Lung (tissue), 12 donors: ENCODE results near the gene NEIL3. TPM values are rescaled to one million over a fixed set of nuclear protein-coding genes. Genes with fewer than 3 reads are reported as not detected.

ENCODE experiments used
- ATAC-seq: fragments of 200-7000 bp; cut with Tn5 transposase; one replicate; pipeline ENCODE4 v1.9.1; 2020; ENCODE audit warnings: moderate number of reproducible peaks; ENCODE audit not compliant: insufficient read depth, low FRiP score
- DNase-seq, 3 donors: peaks; one replicate each; pipeline ENCODE4 v3.0.0-alpha.2; 2013 to 2017
- H3K27ac ChIP-seq, 2 donors: one replicate each; pipeline ENCODE4 v1.5.1; 2013; ENCODE audit warnings: mild to moderate bottlenecking in 2 of 2, moderate library complexity in 2 of 2, control low read depth in 1 of 2, inconsistent platforms in 1 of 2, low read depth in 1 of 2, low read length in 1 of 2
- H3K27me3 ChIP-seq, 3 donors: one replicate each; pipeline ENCODE4 v1.5.1; 2013; ENCODE audit warnings: low read length in 2 of 3; ENCODE audit not compliant: control insufficient read depth in 3 of 3, insufficient read depth in 3 of 3
- H3K36me3 ChIP-seq, 4 donors: one replicate each; pipeline ENCODE4 v1.5.1; 2013; ENCODE audit warnings: low read length in 4 of 4, mild to moderate bottlenecking in 1 of 4, moderate library complexity in 1 of 4; ENCODE audit not compliant: control insufficient read depth in 4 of 4, insufficient read depth in 4 of 4
- H3K4me1 ChIP-seq, 5 donors: one replicate each; pipeline ENCODE4 v1.5.1; 2013; ENCODE audit warnings: low read length in 5 of 5, mild to moderate bottlenecking in 2 of 5, moderate library complexity in 1 of 5; ENCODE audit not compliant: control insufficient read depth in 5 of 5, insufficient read depth in 5 of 5
- H3K4me3 ChIP-seq: one replicate; pipeline ENCODE4 v1.5.1; 2013; ENCODE audit warnings: mild to moderate bottlenecking, control low read depth, moderate library complexity
- H3K9ac ChIP-seq, 2 donors: one replicate each; pipeline ENCODE4 v1.5.1; 2013; ENCODE audit warnings: low read length in 2 of 2, control low read depth in 1 of 2; ENCODE audit not compliant: insufficient read depth in 1 of 2
- H3K9me3 ChIP-seq, 4 donors: one replicate each; pipeline ENCODE4 v1.5.1; 2013; ENCODE audit warnings: low read length in 3 of 4, mild to moderate bottlenecking in 1 of 4, moderate library complexity in 1 of 4; ENCODE audit not compliant: control insufficient read depth in 4 of 4, insufficient read depth in 3 of 4
- WGBS, 2 donors: extraction: QIAGEN DNeasy Blood & Tissue Kit; methylation state at CpG; one replicate each; pipeline ENCODE4 v1.1.7; 2013; 5-methylcytosine and 5-hydroxymethylcytosine counted together
- polyA plus RNA-seq, 2 donors: library from polyadenylated mRNA; stranded (reverse); fragments of 200-250 nt; gene quantifications; one replicate each; pipeline ENCODE4 v1.2.1, GENCODE V29; 2013
- total RNA-seq, 2 donors: library from RNA; depleted of rRNA in 1 of 2; stranded (reverse); fragments of >200 nt in 1 of 2; gene quantifications; one replicate each; pipeline ENCODE4 v1.2.1, GENCODE V29; 2014 to 2021
- TF ChIP-seq, protein P1 (sequence below): IDR thresholded peaks from 2 replicates; pipeline ENCODE4 v1.5.1; 2012; ENCODE audit warnings: mild to moderate bottlenecking; ENCODE audit errors: control extremely low read depth, extremely low read depth
- donor health status: control.
- donor health status: control.
- donor health status: Bipolar disorder and iron deficiency.
- donor health status: healthy.
- donor health status: DM: yes; HTN: yes; CAD: no.

The NEIL3 gene
- total and polyA plus RNA-seq, 4 donors, result 0.22 to 2.0 (median 0.32) TPM

DNA sequence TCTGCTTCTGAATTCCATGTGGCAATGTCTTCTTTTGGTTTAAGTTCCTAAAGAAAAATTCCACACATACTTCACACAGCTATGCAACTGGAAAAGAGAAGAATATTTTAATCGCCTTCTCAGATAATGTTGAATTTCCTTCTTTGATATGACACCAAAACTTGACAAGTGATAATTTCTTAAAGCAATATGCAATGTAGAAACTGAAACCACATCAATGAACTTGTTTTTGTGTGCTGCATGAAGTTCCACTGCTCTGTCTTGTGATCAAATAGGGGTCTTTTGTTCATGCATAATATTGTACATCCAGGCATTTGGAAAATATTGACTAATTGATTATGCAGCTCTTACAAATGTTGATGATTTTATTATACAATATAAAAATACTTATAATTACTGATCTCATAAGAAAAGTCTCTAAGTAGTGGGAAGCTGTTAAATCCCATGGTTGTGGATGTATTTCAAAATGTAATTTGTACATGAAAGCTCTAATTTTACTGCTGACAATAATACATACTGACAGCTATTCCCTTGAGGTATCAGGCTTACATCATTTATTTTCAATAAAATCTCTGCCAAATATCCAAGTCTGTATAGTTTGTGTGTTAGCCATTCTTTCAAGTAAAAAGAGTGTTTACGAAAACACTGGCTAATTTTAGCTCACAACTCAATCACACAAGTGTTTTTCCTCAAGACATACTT lies 76.1 kb downstream of the NEIL3 start:
- no peaks in the 10 kb centered on the region for H3K4me1 ChIP-seq
- DNase-seq, result peak in 1 of 3 donors; percentile 37
- H3K27me3 ChIP-seq, result no peaks in the 10 kb centered on the region
- no peak overlapping the region for H3K27ac ChIP-seq
- H3K4me3 ChIP-seq, result no peak overlapping the region
- H3K36me3 ChIP-seq, result no peaks in the 10 kb centered on the region
- TF ChIP-seq, protein P1, sequence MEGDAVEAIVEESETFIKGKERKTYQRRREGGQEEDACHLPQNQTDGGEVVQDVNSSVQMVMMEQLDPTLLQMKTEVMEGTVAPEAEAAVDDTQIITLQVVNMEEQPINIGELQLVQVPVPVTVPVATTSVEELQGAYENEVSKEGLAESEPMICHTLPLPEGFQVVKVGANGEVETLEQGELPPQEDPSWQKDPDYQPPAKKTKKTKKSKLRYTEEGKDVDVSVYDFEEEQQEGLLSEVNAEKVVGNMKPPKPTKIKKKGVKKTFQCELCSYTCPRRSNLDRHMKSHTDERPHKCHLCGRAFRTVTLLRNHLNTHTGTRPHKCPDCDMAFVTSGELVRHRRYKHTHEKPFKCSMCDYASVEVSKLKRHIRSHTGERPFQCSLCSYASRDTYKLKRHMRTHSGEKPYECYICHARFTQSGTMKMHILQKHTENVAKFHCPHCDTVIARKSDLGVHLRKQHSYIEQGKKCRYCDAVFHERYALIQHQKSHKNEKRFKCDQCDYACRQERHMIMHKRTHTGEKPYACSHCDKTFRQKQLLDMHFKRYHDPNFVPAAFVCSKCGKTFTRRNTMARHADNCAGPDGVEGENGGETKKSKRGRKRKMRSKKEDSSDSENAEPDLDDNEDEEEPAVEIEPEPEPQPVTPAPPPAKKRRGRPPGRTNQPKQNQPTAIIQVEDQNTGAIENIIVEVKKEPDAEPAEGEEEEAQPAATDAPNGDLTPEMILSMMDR, result no peak
- no peak for ATAC-seq
- H3K9ac ChIP-seq, result no peak overlapping the region
- H3K9me3 ChIP-seq, result no peaks in the 10 kb centered on the region
- WGBS, 2 donors, result 55 to 68% methylated on average over 2 of the region's 2 CpGs

DNA sequence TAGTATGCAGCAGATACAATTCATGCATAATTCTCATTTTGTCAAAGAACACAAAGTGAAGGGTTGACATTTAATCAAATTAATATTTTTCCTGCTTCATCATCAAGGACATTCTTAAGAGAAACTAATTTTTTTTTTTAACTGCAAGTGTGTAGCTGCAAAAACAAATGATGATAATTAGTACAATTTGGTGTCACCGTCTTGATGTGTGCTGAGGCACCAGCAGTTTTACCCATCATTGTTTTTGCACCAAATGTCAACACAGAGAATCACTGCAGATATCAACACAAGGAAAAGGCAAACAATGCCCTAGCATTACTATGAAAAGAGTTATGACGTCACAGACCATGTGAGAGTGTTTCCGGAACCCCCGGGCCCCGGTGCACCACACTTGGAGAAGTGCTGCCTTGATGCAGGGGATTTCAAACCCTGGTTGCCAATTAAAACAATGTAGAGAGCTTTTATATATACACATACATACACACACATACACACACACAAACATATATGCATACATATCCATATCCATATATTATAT lies 76.7 kb downstream of the NEIL3 start:
- H3K4me1 ChIP-seq, result no peaks in the 10 kb centered on the region
- no peak for DNase-seq
- no peak overlapping the region for H3K4me3 ChIP-seq
- TF ChIP-seq, protein P1, result no peak
- 60 to 70% methylated on average over 5 of the region's 5 CpGs for WGBS, 2 donors
- ATAC-seq, result no peak
- H3K9me3 ChIP-seq, result no peaks in the 10 kb centered on the region
- H3K36me3 ChIP-seq, result no peaks in the 10 kb centered on the region
- H3K27ac ChIP-seq, result no peak overlapping the region
- no peaks in the 10 kb centered on the region for H3K27me3 ChIP-seq
- no peak overlapping the region for H3K9ac ChIP-seq

DNA sequence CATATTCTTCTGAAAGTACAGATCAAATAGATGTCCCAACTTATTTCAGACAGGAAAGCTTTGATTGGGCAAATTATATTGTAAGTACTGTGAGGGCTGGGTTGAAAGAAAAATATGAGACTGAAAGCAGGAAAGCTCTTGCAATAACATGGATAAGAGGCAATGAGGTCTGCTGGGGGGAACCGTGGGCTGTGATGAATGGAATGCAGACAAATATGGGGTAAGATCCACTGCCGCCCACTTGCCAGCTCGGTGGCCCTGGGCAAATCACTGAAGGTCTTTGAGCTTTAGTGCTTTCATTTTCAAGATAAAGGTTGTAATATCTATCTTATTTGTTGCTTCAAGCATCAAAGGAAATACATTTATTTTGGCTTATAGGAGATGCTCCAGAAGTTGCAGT lies 81.6 kb downstream of the NEIL3 start:
- ATAC-seq, result no peak
- no peak for DNase-seq
- 61 to 80% methylated on average over 3 of the region's 3 CpGs for WGBS, 2 donors
- Histone ChIP-seq H3K9me3 (no peaks in the 10 kb centered on the region), H3K27me3 (no peaks in the 10 kb centered on the region), H3K4me3 (no peak overlapping the region), H3K4me1 (no peaks in the 10 kb centered on the region), H3K36me3 (no peaks in the 10 kb centered on the region), H3K27ac (no peak overlapping the region), H3K9ac (no peak overlapping the region)
- TF ChIP-seq, protein P1, result no peak
